A673 (cell line): Measurements from ENCODE around the gene SUMO3. TPM values are rescaled to one million over a fixed set of nuclear protein-coding genes. Genes with fewer than 3 reads are reported as not detected.

ENCODE experiments used
- BruUV-seq: library from RNA; stranded (reverse); fragments of 400-500 nt; replicated peaks from 2 replicates; lab custom pipeline; 2021; lab: Mats Ljungman, UMichigan
- CTCF ChIA-PET: fragments of 300-600 bp; sonication (Branson Sonifier 250); formaldehyde crosslinking; loops from one replicate; lab custom pipeline; 2022; ENCODE audit warnings: antibody characterized with exemption; lab: Charles Lee
- POLR2A ChIA-PET: fragments of 300-600 bp; sonication (Branson Sonifier 250); formaldehyde crosslinking; loops from one replicate; lab custom pipeline; 2022; ENCODE audit warnings: antibody characterized with exemption; ENCODE audit not compliant: low non-redundant PET; lab: Charles Lee
- DNase-seq: peaks from one replicate; pipeline ENCODE4 v3.0.0-alpha.2; 2015; ENCODE audit warnings: low spot score
- H3K27ac ChIP-seq: fragments of 200-600 bp; sonication (generic); 2 replicates; pipeline ENCODE4 v1.5.1; 2016; ENCODE audit warnings: mixed run types, low read depth, mild to moderate bottlenecking, mixed read lengths, antibody characterized with exemption, low read length; ENCODE audit not compliant: poor library complexity, severe bottlenecking
- H3K27me3 ChIP-seq: fragments of 200-600 bp; sonication (generic); replicated peaks from 2 replicates; pipeline ENCODE4 v1.6.1; 2017; ENCODE audit warnings: mixed run types, low read depth, mild to moderate bottlenecking, mixed read lengths, antibody characterized with exemption, low read length; ENCODE audit not compliant: insufficient read depth, poor library complexity
- H3K36me3 ChIP-seq: fragments of 200-600 bp; sonication (generic); 2 replicates; pipeline ENCODE4 v1.6.1; 2016; ENCODE audit warnings: mixed run types, mild to moderate bottlenecking, mixed read lengths, antibody characterized with exemption, low read length; ENCODE audit not compliant: insufficient read depth, poor library complexity, severe bottlenecking
- H3K4me1 ChIP-seq: fragments of 200-600 bp; sonication (generic); 2 replicates; pipeline ENCODE4 v1.6.1; 2017; ENCODE audit warnings: mixed run types, mild to moderate bottlenecking, mixed read lengths, antibody characterized with exemption, low read length; ENCODE audit not compliant: insufficient read depth, poor library complexity, severe bottlenecking
- H3K4me3 ChIP-seq: fragments of 200-600 bp; sonication (generic); 2 replicates; pipeline ENCODE4 v1.5.1; 2016; ENCODE audit warnings: low read depth, mixed run types, mild to moderate bottlenecking, mixed read lengths, low read length; ENCODE audit not compliant: poor library complexity, severe bottlenecking
- H3K9me3 ChIP-seq: fragments of 200-600 bp; sonication (generic); 2 replicates; pipeline ENCODE4 v1.6.1; 2016; ENCODE audit warnings: mixed run types, low read depth, mild to moderate bottlenecking, mixed read lengths, antibody characterized with exemption, low read length; ENCODE audit not compliant: poor library complexity, severe bottlenecking
- EZH2 ChIP-seq: fragments of 200-600 bp; sonication (generic); IDR thresholded peaks from 2 replicates; pipeline ENCODE4 v1.6.1; 2017; ENCODE audit warnings: borderline replicate concordance, low read depth, mild to moderate bottlenecking, mixed read lengths, antibody characterized with exemption, low read length; ENCODE audit not compliant: poor library complexity, severe bottlenecking
- intact Hi-C: fragments of 100-400 bp; cut with micrococcal nuclease; formaldehyde crosslinking; loops from one replicate; pipeline ENCODE4 v1.10.0; 2022; ENCODE audit not compliant: unreplicated experiment
- total RNA-seq: library from RNA; stranded (reverse); gene quantifications from 2 replicates; pipeline ENCODE4 v1.2.3, GENCODE V29; 2021
- TF ChIP-seq, protein P1 (sequence below): fragments of 300-800, 200-600 bp; sonication (generic); conservative IDR thresholded peaks from 2 replicates; pipeline ENCODE4 v1.5.1; 2017; ENCODE audit warnings: low read depth, mild to moderate bottlenecking, antibody characterized with exemption, low read length, moderate library complexity, mixed read lengths

Gene SUMO3
- total RNA-seq, 1 experiment from 2014 or later, result 132 TPM

DNA sequence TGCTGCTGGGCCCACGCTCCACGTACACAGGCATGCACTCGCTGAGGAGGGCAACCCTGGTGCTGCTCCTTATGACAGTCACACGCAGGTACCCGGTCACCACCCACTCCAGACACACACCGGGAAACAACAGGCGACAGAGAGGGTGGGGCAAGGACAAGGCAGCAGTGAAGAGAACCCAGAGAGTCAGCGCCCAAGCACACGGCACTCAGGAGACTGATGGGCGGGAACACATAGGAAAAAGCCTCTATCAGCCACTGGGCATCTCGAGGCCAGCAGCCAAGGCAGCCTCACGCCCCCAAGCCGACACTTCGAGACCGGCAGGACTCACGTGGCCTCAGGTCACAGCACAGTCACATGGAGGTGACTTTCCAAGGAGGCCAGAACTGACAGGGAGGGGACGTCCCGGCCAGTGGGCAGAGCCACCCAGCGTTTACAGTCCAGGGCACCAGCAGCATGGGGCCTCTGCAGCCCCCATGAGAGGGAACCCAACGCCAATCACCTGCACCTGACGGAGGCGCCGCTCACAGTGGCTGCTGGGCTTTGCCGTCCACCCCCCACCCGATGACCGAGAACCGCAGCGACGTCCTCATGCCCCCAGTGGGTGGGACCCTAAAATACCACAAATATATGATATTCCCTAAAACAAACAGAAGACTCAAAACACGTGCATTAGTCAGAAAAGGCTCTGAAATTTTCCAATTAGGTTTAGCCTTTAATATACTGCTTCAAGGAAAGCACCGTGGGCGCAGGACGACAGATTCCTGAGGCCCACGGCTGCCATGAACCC is 35.9 kb upstream of the SUMO3 start:
- TF ChIP-seq EZH2, result no peak
- TF ChIP-seq, protein P1, sequence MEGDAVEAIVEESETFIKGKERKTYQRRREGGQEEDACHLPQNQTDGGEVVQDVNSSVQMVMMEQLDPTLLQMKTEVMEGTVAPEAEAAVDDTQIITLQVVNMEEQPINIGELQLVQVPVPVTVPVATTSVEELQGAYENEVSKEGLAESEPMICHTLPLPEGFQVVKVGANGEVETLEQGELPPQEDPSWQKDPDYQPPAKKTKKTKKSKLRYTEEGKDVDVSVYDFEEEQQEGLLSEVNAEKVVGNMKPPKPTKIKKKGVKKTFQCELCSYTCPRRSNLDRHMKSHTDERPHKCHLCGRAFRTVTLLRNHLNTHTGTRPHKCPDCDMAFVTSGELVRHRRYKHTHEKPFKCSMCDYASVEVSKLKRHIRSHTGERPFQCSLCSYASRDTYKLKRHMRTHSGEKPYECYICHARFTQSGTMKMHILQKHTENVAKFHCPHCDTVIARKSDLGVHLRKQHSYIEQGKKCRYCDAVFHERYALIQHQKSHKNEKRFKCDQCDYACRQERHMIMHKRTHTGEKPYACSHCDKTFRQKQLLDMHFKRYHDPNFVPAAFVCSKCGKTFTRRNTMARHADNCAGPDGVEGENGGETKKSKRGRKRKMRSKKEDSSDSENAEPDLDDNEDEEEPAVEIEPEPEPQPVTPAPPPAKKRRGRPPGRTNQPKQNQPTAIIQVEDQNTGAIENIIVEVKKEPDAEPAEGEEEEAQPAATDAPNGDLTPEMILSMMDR, result no peak
- no peaks in the 10 kb centered on the region for H3K9me3 ChIP-seq
- ChIA-PET CTCF (no interaction called here), POLR2A (no interaction called here)
- no peaks in the 10 kb centered on the region for H3K4me1 ChIP-seq
- intact Hi-C loops, result no loop called here
- BruUV-seq, result no TSS peak
- H3K4me3 ChIP-seq, result no peak overlapping the region
- no peak overlapping the region for H3K27ac ChIP-seq
- peaks cover 93% of the 10 kb centered on the region for H3K36me3 ChIP-seq
- DNase-seq, result no peak
- no peaks in the 10 kb centered on the region for H3K27me3 ChIP-seq

DNA sequence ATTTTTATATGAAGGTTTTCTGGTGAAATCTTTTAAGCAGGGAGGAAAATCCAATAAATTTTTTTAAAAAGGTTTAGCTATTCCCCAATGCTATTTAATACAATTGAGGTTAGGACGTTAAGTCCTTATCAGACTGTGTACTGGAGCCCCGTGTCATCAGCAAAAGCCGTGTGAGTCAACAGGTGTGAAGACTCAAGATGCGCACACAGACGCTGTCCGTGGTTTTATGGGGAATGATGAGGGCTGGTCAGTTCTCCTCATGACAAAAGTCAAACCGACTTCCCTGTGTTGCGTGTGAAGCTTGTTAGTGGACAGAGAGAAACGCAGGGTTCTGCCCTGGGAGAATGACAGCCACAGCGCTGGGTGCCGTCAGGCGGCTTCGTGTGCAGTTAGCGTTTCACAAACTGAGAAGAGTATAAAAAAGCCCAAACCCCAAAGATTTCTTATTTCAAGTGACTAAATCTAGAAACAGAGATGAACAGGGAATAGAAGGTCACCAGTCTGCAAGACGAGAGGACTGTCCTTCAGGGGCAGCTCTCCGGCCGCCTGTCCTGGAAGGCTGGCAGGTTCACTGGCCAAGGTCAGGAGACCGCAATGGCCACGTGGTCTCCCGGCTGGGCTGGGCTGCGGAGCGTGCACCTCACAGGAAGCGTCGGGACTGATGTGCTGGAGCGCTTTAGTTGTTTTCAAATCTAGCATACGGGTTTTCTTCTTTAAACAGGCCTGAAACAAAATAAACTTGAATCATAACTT is 33.2 kb upstream of the SUMO3 start:
- peaks cover 68% of the 10 kb centered on the region for H3K36me3 ChIP-seq
- no TSS peak for BruUV-seq
- H3K4me3 ChIP-seq, result no peak overlapping the region
- H3K4me1 ChIP-seq, result peaks cover 3% of the 10 kb centered on the region
- ChIA-PET POLR2A (no interaction called here), CTCF (no interaction called here)
- H3K27ac ChIP-seq, result no peak overlapping the region
- intact Hi-C loops, result no loop called here
- TF ChIP-seq, protein P1, result no peak
- TF ChIP-seq EZH2, result no peak
- H3K9me3 ChIP-seq, result no peaks in the 10 kb centered on the region
- DNase-seq, result no peak
- no peaks in the 10 kb centered on the region for H3K27me3 ChIP-seq

DNA sequence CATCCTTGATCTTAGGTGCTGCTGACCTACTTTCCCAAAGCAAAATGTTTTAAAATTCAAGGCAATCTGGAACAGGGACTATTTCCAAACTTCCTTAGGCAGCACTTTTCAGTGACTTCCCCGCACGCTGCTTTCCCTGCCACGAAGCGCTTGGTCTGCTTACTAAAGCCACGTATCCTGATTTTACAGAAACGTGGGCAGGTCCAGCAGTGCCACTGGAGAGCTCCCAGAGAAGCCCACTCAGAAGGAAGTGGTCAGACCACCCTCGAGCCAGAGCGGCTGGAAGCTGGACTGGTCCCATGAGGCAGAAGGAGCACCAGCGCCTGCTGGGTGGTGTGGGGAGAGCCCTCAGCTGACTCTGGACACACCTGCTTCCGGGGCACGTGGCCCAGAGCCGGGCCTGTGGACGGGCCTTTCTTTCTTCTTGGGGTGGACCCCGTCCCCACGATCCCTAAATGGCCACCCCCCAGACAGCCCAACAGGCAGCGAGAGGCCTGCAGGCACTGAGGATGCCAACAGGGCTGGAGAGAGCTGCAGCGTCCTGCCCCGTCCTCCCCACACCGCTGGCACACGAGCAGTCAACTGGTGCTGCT is 32.4 kb upstream of the SUMO3 start:
- POLR2A ChIA-PET, result no interaction called here

More for the DNA sequence above, 32.4 kb upstream of the SUMO3 start:
- H3K4me3 ChIP-seq, result no peak overlapping the region
- no peaks in the 10 kb centered on the region for H3K27me3 ChIP-seq
- no peak for DNase-seq
- no TSS peak for BruUV-seq
- no peaks in the 10 kb centered on the region for H3K9me3 ChIP-seq
- no peak for TF ChIP-seq EZH2
- TF ChIP-seq, protein P1, result no peak
- H3K4me1 ChIP-seq, result peaks cover 9% of the 10 kb centered on the region
- no peak overlapping the region for H3K27ac ChIP-seq
- CTCF ChIA-PET, result no interaction called here
- intact Hi-C loops, result no loop called here
- peaks cover 60% of the 10 kb centered on the region for H3K36me3 ChIP-seq
